Measurements from ENCODE around the gene SULT1C2. TPM values are rescaled to one million over a fixed set of nuclear protein-coding genes. Genes with fewer than 3 reads are reported as not detected.

Gene SULT1C2
- total RNA-seq, 1 experiment from 2014 or later, result 1.6 TPM

GRCh38 chr2:108267101-108267500, 21.6 kb upstream of the SULT1C2 start:
- no CpG with 5 or more reads among the region's 5 CpGs for WGBS (ENCODE audit: extremely low coverage, insufficient read length, low lambda C conversion rate)
- no peak overlapping the region for H3K4me2 ChIP-seq (ENCODE audit: insufficient read depth, insufficient read length, low read length)

More at GRCh38 chr2:108267101-108267500, 21.6 kb upstream of the SULT1C2 start:
- no peak overlapping the region for H4K8ac ChIP-seq (replicated peaks; ENCODE audit: insufficient read length, low read depth, low read length)
- no peak for DNase-seq
- H3K4me1 ChIP-seq (ENCODE audit: insufficient read depth, low read length), result no peaks in the 10 kb centered on the region
- no peaks in the 10 kb centered on the region for H3K79me1 ChIP-seq (ENCODE audit: insufficient read depth, low read depth, low read length, poor library complexity, severe bottlenecking)
- TF ChIP-seq CTCF (conservative IDR thresholded peaks at IDR 0.05), result no peak
- H3K23me2 ChIP-seq (ENCODE audit: insufficient read length, low read depth, low read length, poor library complexity, severe bottlenecking), result no peaks in the 10 kb centered on the region
- Mint-ChIP-seq H3K4me3 (no peak overlapping the region), H3K27ac (no peak overlapping the region), H3K36me3 (ENCODE audit: insufficient read depth in 1 of 3, low read depth in 3 of 3) (peaks cover 0 to 6% (median 4%) of the 10 kb centered on the region in 3 experiments; a peak in 2 of 7 replicates), H3K9me3 (peaks cover 5 to 7% of the 10 kb centered on the region in 2 experiments), H3K27me3 (ENCODE audit: low read depth) (no peaks in the 10 kb centered on the region; the same call in none of the 2 replicates), H3K4me1 (peaks cover 15 to 28% of the 10 kb centered on the region in 2 experiments)
- no peak overlapping the region for H3T11ph ChIP-seq (ENCODE audit: low read length)
- H3K18ac ChIP-seq (ENCODE audit: insufficient read length, low read depth, low read length), result no peak overlapping the region
- H3K79me2 ChIP-seq (ENCODE audit: insufficient read depth, low read length), result no peaks in the 10 kb centered on the region
- H3K23ac ChIP-seq (ENCODE audit: insufficient read length, low read depth, low read length), result no peak overlapping the region
- H3K9ac ChIP-seq (ENCODE audit: extremely low read depth, insufficient read length, low read length), result no peak overlapping the region
- H4K5ac ChIP-seq (ENCODE audit: insufficient read length, low read depth, low read length), result no peak overlapping the region
- no peaks in the 10 kb centered on the region for H4K20me1 ChIP-seq (ENCODE audit: control insufficient read depth, insufficient read depth, insufficient read length)
- no peak overlapping the region for H2AFZ ChIP-seq (ENCODE audit: low read length)
- H2BK15ac ChIP-seq (ENCODE audit: low read depth, low read length), result no peak overlapping the region
- no peaks in the 10 kb centered on the region for H3K9me3 ChIP-seq (ENCODE audit: control insufficient read depth, low read depth, low read length)
- H2BK120ac ChIP-seq (ENCODE audit: low read depth, low read length, poor library complexity, severe bottlenecking), result no peak overlapping the region
- no peak overlapping the region for H4K91ac ChIP-seq (ENCODE audit: insufficient read length, low read depth, low read length)
- H2BK12ac ChIP-seq (ENCODE audit: insufficient read length, low read depth, low read length), result no peak overlapping the region
- H2BK20ac ChIP-seq (ENCODE audit: low read depth, low read length, poor library complexity, severe bottlenecking), result no peak overlapping the region
- H3K27ac ChIP-seq (ENCODE audit: insufficient read length, low read depth, low read length), result no peak overlapping the region
- no peak overlapping the region for H3K14ac ChIP-seq (ENCODE audit: insufficient read depth, low read length)
- no peak overlapping the region for H2BK5ac ChIP-seq (ENCODE audit: insufficient read length, low read length)
- no peak overlapping the region for H2AK5ac ChIP-seq (ENCODE audit: insufficient read length, low read length)
- H3K4ac ChIP-seq (ENCODE audit: low read depth, low read length), result no peak overlapping the region
- H3K27me3 ChIP-seq (ENCODE audit: insufficient read depth, low read length), result no peaks in the 10 kb centered on the region
- no peak overlapping the region for H3K56ac ChIP-seq (ENCODE audit: insufficient read length, low read depth, low read length)

Measured in H9 (cell line).